Measurements from ENCODE around the gene CYP8B1.

GRCh38 chr3:42865256-42865655 is 10.4 kb downstream of the CYP8B1 start:
- TF ChIP-seq SETDB1 (IDR thresholded peaks at IDR 0.05; ENCODE audit: insufficient read length, low read length): no peak
- no peak for TF ChIP-seq ZNF510 (tag by site-specific recombination; IDR thresholded peaks at IDR 0.05; ENCODE audit: insufficient replicate concordance)
- no peak for TF ChIP-seq CTCF (tag by site-specific recombination; IDR thresholded peaks at IDR 0.05)
- no peak for TF ChIP-seq ZNF555 (tag by site-specific recombination; conservative IDR thresholded peaks at IDR 0.05)
- no peak for TF ChIP-seq ZNF302 (tag by site-specific recombination; IDR thresholded peaks at IDR 0.05; ENCODE audit: low read depth)
- no peak for TF ChIP-seq SCRT1 (tag by site-specific recombination; IDR thresholded peaks at IDR 0.05; ENCODE audit: borderline replicate concordance)
- no peak for TF ChIP-seq PBX3 (CRISPR knock-in tag; IDR thresholded peaks at IDR 0.05)
- no peak for TF ChIP-seq ZNF449 (tag by site-specific recombination; IDR thresholded peaks at IDR 0.05)
- TF ChIP-seq ZFP37 (tag by site-specific recombination; IDR thresholded peaks at IDR 0.05): no peak
